GM19467 (cell line): Measurements from ENCODE around the gene CX3CL1.
"Not testable (repeated sequence)": the region's sequence is repeated elsewhere in the genome, so short reads cannot be mapped to it uniquely, and the experiment has no call there.

Source experiments
- ATAC-seq: cut with Tn5 transposase; IDR thresholded peaks from one replicate; pipeline ENCODE4 v1.9.1; 2021; ENCODE audit warnings: mild to moderate bottlenecking, moderate library complexity; ENCODE audit not compliant: unreplicated experiment

CX3CL1 gene

GRCh38 chr16:57356547-57356946 is 15.7 kb upstream of the CX3CL1 start:
- no peak for ATAC-seq

GRCh38 chr16:57357330-57358085 is 14.8 kb upstream of the CX3CL1 start:
- ATAC-seq: no peak

DNA sequence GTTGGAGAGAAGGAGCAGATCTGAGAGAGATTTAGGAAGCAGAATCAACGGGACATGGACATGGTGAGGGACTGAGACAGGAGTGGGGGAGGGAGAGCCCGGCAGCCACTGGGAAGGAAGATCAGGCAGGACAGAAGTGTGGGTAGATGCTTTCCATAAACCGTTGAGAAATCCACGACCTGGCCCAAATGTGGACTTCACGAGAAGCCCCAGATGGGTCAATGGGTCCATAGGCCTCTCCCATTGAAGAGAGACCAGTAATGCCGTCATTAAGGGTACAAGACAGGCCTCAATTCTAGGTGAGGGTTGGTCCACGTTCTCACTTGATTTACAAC is 14.2 kb upstream of the CX3CL1 start:
- ATAC-seq: no peak

DNA sequence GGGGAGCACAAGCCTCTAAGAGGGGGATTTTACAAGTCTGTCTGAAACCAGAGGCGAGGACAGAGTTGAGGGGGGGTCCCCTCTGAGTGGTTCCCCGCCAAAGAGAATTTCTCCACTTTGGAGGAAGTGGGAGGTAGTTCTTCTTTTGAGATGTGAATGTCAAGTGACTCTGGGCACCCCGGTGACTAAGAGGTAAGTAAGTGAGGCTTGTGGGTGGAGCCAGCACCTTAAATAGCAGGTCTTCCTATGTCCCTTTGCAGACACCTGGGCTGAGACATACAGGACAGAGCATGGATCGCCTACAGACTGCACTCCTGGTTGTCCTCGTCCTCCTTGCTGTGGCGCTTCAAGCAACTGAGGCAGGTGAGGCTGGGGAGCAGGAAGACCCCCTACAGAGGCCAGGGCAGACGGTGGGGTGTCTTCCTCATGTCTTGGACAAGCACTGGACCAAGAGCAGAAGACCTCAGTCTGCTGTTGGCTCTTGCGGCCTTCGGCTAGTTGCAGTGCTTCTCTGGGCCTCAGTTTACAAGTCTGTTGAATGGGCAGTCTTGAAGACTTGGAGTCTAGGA is 13.7 kb upstream of the CX3CL1 start, which contains the start of gene CCL22:
Gene CCL22 (plus strand): TSS at position 257 of the 569 bp plus-strand sequence. CDS start 34 bp downstream, at position 291.
- ATAC-seq: no peak

DNA sequence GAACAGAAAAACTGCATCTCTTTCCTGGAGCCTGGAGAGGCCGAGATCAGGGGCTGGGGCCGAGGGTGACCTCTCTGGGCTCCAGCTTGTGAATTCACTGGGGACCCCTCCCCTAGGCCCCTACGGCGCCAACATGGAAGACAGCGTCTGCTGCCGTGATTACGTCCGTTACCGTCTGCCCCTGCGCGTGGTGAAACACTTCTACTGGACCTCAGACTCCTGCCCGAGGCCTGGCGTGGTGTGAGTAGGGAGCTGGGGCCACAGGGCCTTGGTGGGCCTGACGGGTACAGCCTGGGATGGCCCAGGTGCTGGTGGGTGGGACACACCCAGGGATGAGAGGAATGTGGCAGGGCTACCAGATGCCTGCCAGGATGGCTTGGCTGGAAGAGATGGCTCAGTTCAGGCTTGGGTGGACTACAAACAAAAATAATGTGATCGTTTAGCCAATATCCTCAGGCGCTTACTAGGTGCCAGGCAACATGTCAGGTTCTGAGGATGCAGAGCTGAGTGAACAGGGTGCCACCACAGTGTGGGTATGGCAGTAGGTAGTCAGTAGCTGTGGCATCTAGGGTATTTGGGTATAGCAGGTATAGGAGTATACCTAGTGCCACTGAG is 11.9 kb upstream of the CX3CL1 start:
- no peak for ATAC-seq

DNA sequence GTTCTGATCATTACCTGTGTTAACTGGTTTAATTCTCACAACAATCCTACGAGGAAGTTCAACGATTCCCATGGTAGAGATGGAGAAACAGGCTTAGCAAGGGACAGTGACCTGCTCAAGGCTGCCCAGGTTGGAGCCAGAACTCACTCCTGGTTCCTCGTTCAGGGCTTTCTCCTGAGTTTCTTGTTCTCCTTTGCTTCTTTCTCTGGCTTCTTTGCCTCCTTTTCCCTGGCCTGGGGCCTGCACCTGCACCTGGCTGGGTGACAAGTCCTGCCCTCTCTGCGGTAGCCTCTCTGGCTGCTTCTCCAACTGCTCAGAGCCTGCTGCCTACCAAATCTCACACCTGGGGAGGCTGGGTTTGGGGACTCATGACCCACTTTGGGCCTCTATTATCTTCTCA is 10.9 kb upstream of the CX3CL1 start:
- ATAC-seq: no peak

DNA sequence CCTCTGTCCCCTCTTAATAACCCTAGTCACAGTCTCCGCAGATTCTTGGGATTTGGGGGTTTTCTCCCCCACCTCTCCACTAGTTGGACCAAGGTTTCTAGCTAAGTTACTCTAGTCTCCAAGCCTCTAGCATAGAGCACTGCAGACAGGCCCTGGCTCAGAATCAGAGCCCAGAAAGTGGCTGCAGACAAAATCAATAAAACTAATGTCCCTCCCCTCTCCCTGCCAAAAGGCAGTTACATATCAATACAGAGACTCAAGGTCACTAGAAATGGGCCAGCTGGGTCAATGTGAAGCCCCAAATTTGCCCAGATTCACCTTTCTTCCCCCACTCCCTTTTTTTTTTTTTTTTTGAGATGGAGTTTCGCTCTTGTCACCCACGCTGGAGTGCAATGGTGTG is 8.1 kb upstream of the CX3CL1 start:
- ATAC-seq: no peak

DNA sequence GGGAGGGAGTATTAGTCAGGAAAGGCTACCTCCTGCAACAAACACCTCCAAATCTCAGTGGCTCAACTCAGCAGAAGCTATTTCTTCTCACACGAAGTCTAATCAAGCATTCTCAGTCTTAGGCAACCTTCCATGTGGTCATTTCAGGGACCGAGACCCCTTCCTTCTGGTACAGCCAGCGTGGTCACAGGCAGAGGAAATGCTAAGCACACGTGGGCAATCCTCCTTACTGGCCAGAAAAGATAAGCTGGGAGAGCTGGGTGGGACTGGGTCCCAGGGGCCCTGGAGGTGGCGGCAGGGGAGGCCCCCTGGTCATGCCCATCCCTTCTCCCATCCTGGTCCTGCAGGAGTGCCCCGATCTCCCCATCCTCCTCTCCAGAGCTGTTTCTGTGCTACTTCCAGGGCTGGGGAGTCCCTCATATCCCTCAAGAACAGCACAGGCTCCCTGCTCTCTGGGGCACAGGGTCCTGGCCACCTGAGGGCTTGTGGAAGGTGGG is 5.7 kb upstream of the CX3CL1 start:
- no peak for ATAC-seq

- ATAC-seq: no peak
Observed at GRCh38 chr16:57367116-57367752, 5.1 kb upstream of the CX3CL1 start.

DNA sequence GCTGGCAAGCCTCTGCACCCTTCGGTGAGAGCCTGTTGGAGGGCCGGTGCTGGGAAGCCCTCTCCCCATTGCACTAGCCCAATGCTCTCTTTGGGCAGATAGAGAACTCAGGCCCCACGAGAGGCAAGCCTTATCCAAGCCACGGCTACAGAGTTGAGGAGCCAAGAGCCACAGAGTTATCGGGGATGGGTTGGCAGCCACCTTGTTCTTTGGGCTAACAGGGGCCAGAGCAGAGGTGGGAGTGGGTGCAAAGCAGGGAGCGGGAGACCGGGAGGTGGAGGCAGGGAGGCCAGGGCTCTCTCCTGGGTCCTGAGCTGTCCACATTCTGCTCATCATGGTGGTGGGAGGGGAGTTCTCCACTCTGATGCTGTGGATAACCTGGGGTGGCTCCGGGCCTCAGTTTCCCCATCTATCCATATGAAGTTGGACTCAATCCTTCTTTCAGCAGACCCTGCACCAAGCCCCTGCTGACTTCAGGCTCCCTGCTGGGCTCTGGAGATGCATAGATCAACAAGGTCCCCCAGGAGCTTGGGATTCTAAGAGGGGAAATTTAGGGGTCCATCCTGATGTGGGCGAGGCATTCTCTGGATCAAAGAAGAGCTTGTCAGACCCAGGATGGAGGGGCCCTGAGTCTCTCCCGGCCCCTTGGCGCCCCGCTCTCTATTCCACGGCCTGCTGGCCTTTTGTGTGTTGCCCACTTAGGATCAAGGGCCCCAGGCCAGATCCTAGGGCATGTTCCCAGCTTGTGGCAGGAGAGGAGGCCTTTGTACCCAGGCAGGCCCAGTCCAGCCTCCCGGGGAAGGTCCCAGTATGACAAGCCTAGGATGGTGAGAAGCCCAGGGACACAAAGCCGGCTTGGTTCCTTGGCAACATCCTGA is 557 bp upstream of the CX3CL1 start:
- no peak for ATAC-seq

GRCh38 chr16:57373117-57373947 is 1.0 kb downstream of the CX3CL1 start:
- no peak for ATAC-seq

GRCh38 chr16:57374067-57374534 is 1.8 kb downstream of the CX3CL1 start:
- ATAC-seq: no peak

GRCh38 chr16:57374925-57375465 is 2.7 kb downstream of the CX3CL1 start:
- ATAC-seq: not testable (repeated sequence)

DNA sequence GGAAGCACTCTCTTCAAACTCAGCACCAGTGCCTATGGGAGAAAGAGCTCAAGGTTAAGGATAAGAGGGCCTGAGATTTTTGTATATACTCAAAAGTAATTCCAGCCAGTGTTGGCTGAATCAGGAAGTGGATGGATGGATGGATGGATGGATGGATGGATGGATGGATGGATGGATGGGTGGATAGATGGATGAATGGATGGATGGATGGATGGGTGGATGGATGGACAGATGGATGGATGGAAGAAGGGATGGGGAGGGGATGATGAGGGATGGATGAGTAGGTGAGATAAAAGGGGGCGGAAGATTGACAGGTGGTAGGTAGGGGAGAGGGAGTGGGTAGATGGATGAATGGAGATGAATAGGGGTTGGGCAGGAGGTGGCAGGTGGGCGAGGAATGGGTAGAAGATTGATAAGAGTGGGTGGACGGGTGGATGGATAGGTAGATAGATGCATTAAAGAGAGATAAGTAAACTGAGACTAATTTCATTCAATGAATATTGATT is 4.1 kb downstream of the CX3CL1 start:
- no peak for ATAC-seq

DNA sequence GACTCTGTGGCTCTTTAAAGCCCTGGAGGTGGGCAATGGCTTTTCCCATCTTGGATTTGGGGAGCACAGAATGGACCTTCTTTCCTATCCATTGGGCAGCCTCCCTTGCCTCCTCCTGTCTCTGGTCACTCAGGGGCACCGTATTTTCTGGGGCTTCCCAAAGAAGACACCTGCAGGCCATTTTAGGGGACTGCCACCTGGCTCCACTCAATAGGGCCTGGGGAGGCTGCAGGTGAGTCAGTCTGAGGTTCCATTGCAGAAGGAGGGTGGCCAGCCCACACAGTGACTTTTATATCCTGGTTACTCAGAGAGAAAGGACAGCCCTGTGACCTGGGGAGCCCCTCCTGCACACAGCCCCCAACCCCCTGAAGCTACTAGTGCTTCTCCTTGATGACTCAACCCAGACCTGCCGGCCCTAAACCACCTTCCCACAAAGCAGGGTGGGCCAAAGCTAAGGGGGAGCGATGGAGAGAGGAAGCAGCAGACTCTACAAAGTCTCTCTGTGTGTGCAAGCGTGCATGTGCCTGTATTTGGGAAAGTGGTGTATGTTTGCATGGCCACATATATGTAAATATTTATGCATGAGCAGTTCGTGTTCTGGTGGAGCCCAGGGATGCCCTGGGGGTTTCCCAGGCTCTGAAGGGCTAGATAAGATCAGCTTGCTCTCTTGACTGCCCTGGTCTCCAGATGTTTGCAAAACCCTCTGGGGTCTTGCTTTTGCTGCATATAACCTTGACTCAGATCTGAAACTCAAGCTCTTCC is 5.0 kb downstream of the CX3CL1 start:
- ATAC-seq: peak; percentile 59

- no peak for ATAC-seq
Observed at GRCh38 chr16:57379579-57379978, 7.3 kb downstream of the CX3CL1 start.

- no peak for ATAC-seq
Observed at GRCh38 chr16:57380671-57381462, 8.6 kb downstream of the CX3CL1 start.
